CD4-positive, alpha-beta T cell treated with Interleukin-12 subunit alpha and Interleukin-12 subunit beta, for 1 hour (primary cell): Measurements from ENCODE around the gene SH3GLB2.

Experiments
- DNase-seq: peaks from one replicate; pipeline ENCODE4 v3.0.0-alpha.2; 2020

The SH3GLB2 gene

GRCh38 chr9:129028192-129028966 is at the start of gene SH3GLB2:
TSS of gene SH3GLB2 (minus strand) at chr9:129028331. CDS start at chr9:129028154, 177 bp downstream.
- DNase-seq = peak; percentile 94

GRCh38 chr9:129077236-129077635 is 49.1 kb upstream of the SH3GLB2 start:
- DNase-seq = no peak

- DNase-seq = no peak
Measured at GRCh38 chr9:129076640-129077037, 48.5 kb upstream of the SH3GLB2 start.

GRCh38 chr9:129075996-129076639 is 48.0 kb upstream of the SH3GLB2 start:
- DNase-seq = no peak

GRCh38 chr9:129074106-129074505 is 46.0 kb upstream of the SH3GLB2 start:
- no peak for DNase-seq

GRCh38 chr9:129073404-129073803 is 45.3 kb upstream of the SH3GLB2 start:
- DNase-seq = peak; percentile 12

- no peak for DNase-seq
Measured at GRCh38 chr9:129072171-129072570, 44.0 kb upstream of the SH3GLB2 start.

GRCh38 chr9:129071526-129072126 is 43.5 kb upstream of the SH3GLB2 start:
- no peak for DNase-seq

- no peak for DNase-seq
Measured at GRCh38 chr9:129070696-129071525, 42.8 kb upstream of the SH3GLB2 start.

GRCh38 chr9:129069862-129070641 is 41.9 kb upstream of the SH3GLB2 start:
- no peak for DNase-seq

- DNase-seq = peak; percentile 62
Measured at GRCh38 chr9:129068990-129069861, 41.1 kb upstream of the SH3GLB2 start.

- no peak for DNase-seq
Measured at GRCh38 chr9:129068110-129068509, 40.0 kb upstream of the SH3GLB2 start.

GRCh38 chr9:129064499-129064908 is 36.4 kb upstream of the SH3GLB2 start:
- no peak for DNase-seq

- no peak for DNase-seq
Measured at GRCh38 chr9:129063061-129063460, 34.9 kb upstream of the SH3GLB2 start.

- DNase-seq = no peak
Measured at GRCh38 chr9:129060991-129061390, 32.9 kb upstream of the SH3GLB2 start.

GRCh38 chr9:129059796-129060785 is 32.0 kb upstream of the SH3GLB2 start:
- DNase-seq = no peak

GRCh38 chr9:129058965-129059795 is 31.0 kb upstream of the SH3GLB2 start:
- DNase-seq = no peak

GRCh38 chr9:129054163-129054851 is 26.2 kb upstream of the SH3GLB2 start:
- no peak for DNase-seq
